Esophagus (tissue), 2 donors: Measurements from ENCODE around the gene WDR7. TPM values are rescaled to one million over a fixed set of nuclear protein-coding genes. Genes with fewer than 3 reads are reported as not detected.

Source experiments
- H3K27ac ChIP-seq, 2 donors: one replicate each; pipeline ENCODE4 v1.5.1; 2013; ENCODE audit warnings: low read depth in 2 of 2, mild to moderate bottlenecking in 2 of 2, inconsistent platforms in 1 of 2, low read length in 1 of 2, moderate library complexity in 1 of 2
- H3K27me3 ChIP-seq, 2 donors: one replicate each; pipeline ENCODE4 v1.6.1; 2013; ENCODE audit warnings: low read length in 2 of 2, control low read depth in 1 of 2, mild to moderate bottlenecking in 1 of 2; ENCODE audit not compliant: insufficient read depth in 2 of 2, control insufficient read depth in 1 of 2
- H3K36me3 ChIP-seq, 2 donors: one replicate each; pipeline ENCODE4 v1.6.1; 2013; ENCODE audit warnings: low read length in 1 of 2; ENCODE audit not compliant: control insufficient read depth in 2 of 2, insufficient read depth in 2 of 2
- H3K4me1 ChIP-seq, 2 donors: one replicate each; pipeline ENCODE4 v1.6.1; 2013; ENCODE audit warnings: low read length in 1 of 2; ENCODE audit not compliant: control insufficient read depth in 2 of 2, insufficient read depth in 2 of 2
- H3K4me3 ChIP-seq, 2 donors: one replicate each; pipeline ENCODE4 v1.5.1; 2013; ENCODE audit warnings: low read length in 2 of 2, mild to moderate bottlenecking in 2 of 2, low read depth in 1 of 2, moderate library complexity in 1 of 2
- H3K9me3 ChIP-seq, 2 donors: one replicate each; pipeline ENCODE4 v1.6.1; 2013; ENCODE audit warnings: mild to moderate bottlenecking in 2 of 2, low read depth in 1 of 2, low read length in 1 of 2, moderate library complexity in 1 of 2; ENCODE audit not compliant: control insufficient read depth in 2 of 2, insufficient read depth in 1 of 2
- WGBS, 2 donors: extraction: QIAGEN DNeasy Blood & Tissue Kit; methylation state at CpG; one replicate each; pipeline ENCODE4 v1.1.7; 2013; 5-methylcytosine and 5-hydroxymethylcytosine counted together
- polyA plus RNA-seq, 2 donors: library from polyadenylated mRNA; stranded (reverse); fragments of 200-250 nt; gene quantifications; one replicate each; pipeline ENCODE4 v1.2.3, GENCODE V29; 2013
- donor health status: healthy with polysubstance abuse.
- donor health status: Bipolar disorder and iron deficiency.

WDR7 gene
- polyA plus RNA-seq, 2 donors = 2.2 to 2.8 TPM

GRCh38 chr18:56929886-56930285 lies 278.7 kb downstream of the WDR7 start:
- Histone ChIP-seq H3K27me3 (no peaks in the 10 kb centered on the region), H3K36me3 (no peaks in the 10 kb centered on the region), H3K4me1 (no peaks in the 10 kb centered on the region), H3K9me3 (no peaks in the 10 kb centered on the region), H3K27ac (no peak overlapping the region), H3K4me3 (no peak overlapping the region)
- WGBS, 2 donors = 85 to 88% methylated on average over 5 of the region's 5 CpGs

GRCh38 chr18:56933472-56933871 lies 282.3 kb downstream of the WDR7 start:
- H3K27ac ChIP-seq = no peak overlapping the region
- H3K4me1 ChIP-seq = no peaks in the 10 kb centered on the region
- H3K9me3 ChIP-seq = no peaks in the 10 kb centered on the region
- no peak overlapping the region for H3K4me3 ChIP-seq
- peaks cover 2% of the 10 kb centered on the region in 2 donors for H3K36me3 ChIP-seq
- WGBS, 2 donors = 89 to 91% methylated on average over 2 of the region's 2 CpGs
- no peaks in the 10 kb centered on the region for H3K27me3 ChIP-seq

GRCh38 chr18:56934131-56934530 lies 283.0 kb downstream of the WDR7 start:
- peaks cover 2% of the 10 kb centered on the region in 2 donors for H3K36me3 ChIP-seq
- no peaks in the 10 kb centered on the region for H3K27me3 ChIP-seq
- no peak overlapping the region for H3K4me3 ChIP-seq
- H3K4me1 ChIP-seq = no peaks in the 10 kb centered on the region
- no peaks in the 10 kb centered on the region for H3K9me3 ChIP-seq
- WGBS, 2 donors = 86 to 87% methylated on average over 3 of the region's 3 CpGs
- no peak overlapping the region for H3K27ac ChIP-seq

GRCh38 chr18:56934906-56935305 lies 283.7 kb downstream of the WDR7 start:
- WGBS, 2 donors = 83 to 89% methylated on average over 3 of the region's 3 CpGs
- H3K27me3 ChIP-seq = no peaks in the 10 kb centered on the region
- H3K9me3 ChIP-seq = no peaks in the 10 kb centered on the region
- no peaks in the 10 kb centered on the region for H3K4me1 ChIP-seq
- no peak overlapping the region for H3K4me3 ChIP-seq
- peaks cover 2% of the 10 kb centered on the region in 2 donors for H3K36me3 ChIP-seq
- H3K27ac ChIP-seq = no peak overlapping the region

- Histone ChIP-seq H3K4me3 (no peak overlapping the region), H3K27ac (no peak overlapping the region), H3K4me1 (no peaks in the 10 kb centered on the region), H3K36me3 (peaks cover 2% of the 10 kb centered on the region in 2 donors), H3K9me3 (no peaks in the 10 kb centered on the region), H3K27me3 (no peaks in the 10 kb centered on the region)
- WGBS, 2 donors = 95 to 96% methylated on average over 10 of the region's 10 CpGs
Observed at GRCh38 chr18:56935434-56936040, 284.4 kb downstream of the WDR7 start.

- Histone ChIP-seq H3K36me3 (peaks cover 2% of the 10 kb centered on the region in 2 donors), H3K27me3 (no peaks in the 10 kb centered on the region), H3K27ac (no peak overlapping the region), H3K9me3 (no peaks in the 10 kb centered on the region), H3K4me3 (no peak overlapping the region), H3K4me1 (no peaks in the 10 kb centered on the region)
- 83 to 95% methylated on average over 1 of the region's 1 CpG for WGBS, 2 donors
Observed at GRCh38 chr18:56936457-56936856, 285.3 kb downstream of the WDR7 start.

GRCh38 chr18:56937874-56938430 lies 286.8 kb downstream of the WDR7 start:
- no peaks in the 10 kb centered on the region for H3K27me3 ChIP-seq
- H3K9me3 ChIP-seq = no peaks in the 10 kb centered on the region
- H3K36me3 ChIP-seq = peaks cover 2% of the 10 kb centered on the region in 2 donors
- no peaks in the 10 kb centered on the region for H3K4me1 ChIP-seq
- no peak overlapping the region for H3K4me3 ChIP-seq
- 70 to 72% methylated on average over 3 of the region's 3 CpGs for WGBS, 2 donors
- H3K27ac ChIP-seq = no peak overlapping the region

GRCh38 chr18:56945171-56946083 lies 294.3 kb downstream of the WDR7 start:
- no peaks in the 10 kb centered on the region for H3K27me3 ChIP-seq
- H3K4me3 ChIP-seq = no peak overlapping the region
- H3K27ac ChIP-seq = no peak overlapping the region
- 93 to 95% methylated on average over 4 of the region's 4 CpGs for WGBS, 2 donors
- H3K9me3 ChIP-seq = no peaks in the 10 kb centered on the region
- no peaks in the 10 kb centered on the region for H3K36me3 ChIP-seq
- no peaks in the 10 kb centered on the region for H3K4me1 ChIP-seq

- H3K36me3 ChIP-seq = no peaks in the 10 kb centered on the region
- H3K27ac ChIP-seq = no peak overlapping the region
- H3K9me3 ChIP-seq = no peaks in the 10 kb centered on the region
- H3K4me3 ChIP-seq = no peak overlapping the region
- H3K4me1 ChIP-seq = no peaks in the 10 kb centered on the region
- WGBS, 2 donors = 80 to 86% methylated on average over 6 of the region's 6 CpGs
- H3K27me3 ChIP-seq = no peaks in the 10 kb centered on the region
Observed at GRCh38 chr18:56947236-56947635, 296.1 kb downstream of the WDR7 start.
